ENCODE data around the gene SLX9.
"Not testable (repeated sequence)": the region's sequence is repeated elsewhere in the genome, so short reads cannot be mapped to it uniquely, and the experiment has no call there.

SLX9 gene

DNA sequence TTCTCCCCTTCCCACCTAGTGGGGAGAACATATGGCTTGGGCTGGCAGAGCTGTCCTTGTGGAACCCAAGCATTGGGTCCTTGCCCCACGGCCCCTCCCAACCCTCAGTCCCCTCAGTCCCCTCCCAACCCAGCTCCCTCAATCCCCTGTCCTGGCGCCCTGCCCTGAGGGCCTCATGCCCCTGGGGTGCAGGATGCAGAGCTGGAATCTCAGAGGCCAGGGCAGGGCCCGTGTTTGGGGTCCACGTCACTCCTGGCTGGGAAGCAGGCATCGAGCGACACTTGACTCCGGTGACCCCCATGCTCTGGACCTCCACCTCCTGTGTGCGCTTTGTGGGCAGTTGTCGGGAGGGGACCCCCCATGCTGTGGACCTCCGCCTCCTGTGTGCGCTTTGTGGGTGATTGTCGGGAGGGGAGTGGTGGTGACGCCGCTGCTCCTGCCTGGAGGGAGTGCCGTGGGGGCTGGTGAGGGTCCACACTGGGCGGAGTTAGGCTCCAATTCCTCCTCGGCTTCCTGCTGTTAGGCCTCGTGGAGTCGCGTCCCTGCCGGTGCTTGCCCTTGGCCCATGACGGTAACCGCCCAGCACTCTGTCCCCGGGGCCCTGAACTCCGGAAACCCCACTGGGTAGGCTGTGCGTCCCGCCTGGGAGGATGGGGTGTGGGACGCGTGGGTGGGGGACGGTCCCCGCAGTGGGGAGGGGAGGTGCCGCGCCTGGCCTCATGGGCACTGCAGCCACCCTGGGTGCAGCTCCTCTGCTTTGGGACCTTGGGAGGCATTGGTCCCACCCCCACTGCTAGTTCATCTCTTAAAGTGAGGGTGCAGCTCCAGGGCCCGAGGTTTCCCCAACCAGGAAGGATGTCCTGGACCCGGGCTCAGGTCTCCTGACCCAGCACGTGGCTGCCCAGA is 31.2 kb downstream of the SLX9 start:
- DNase-seq (ENCODE audit: low spot score) = no peak
- TF ChIP-seq, protein P1, sequence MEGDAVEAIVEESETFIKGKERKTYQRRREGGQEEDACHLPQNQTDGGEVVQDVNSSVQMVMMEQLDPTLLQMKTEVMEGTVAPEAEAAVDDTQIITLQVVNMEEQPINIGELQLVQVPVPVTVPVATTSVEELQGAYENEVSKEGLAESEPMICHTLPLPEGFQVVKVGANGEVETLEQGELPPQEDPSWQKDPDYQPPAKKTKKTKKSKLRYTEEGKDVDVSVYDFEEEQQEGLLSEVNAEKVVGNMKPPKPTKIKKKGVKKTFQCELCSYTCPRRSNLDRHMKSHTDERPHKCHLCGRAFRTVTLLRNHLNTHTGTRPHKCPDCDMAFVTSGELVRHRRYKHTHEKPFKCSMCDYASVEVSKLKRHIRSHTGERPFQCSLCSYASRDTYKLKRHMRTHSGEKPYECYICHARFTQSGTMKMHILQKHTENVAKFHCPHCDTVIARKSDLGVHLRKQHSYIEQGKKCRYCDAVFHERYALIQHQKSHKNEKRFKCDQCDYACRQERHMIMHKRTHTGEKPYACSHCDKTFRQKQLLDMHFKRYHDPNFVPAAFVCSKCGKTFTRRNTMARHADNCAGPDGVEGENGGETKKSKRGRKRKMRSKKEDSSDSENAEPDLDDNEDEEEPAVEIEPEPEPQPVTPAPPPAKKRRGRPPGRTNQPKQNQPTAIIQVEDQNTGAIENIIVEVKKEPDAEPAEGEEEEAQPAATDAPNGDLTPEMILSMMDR (IDR thresholded peaks at IDR 0.05; ENCODE audit: extremely low read depth, missing control alignments) = no peak

- TF ChIP-seq, protein P1 (IDR thresholded peaks at IDR 0.05; ENCODE audit: extremely low read depth, missing control alignments) = no peak
- DNase-seq (ENCODE audit: low spot score) = no peak
Observed at GRCh38 chr21:44971672-44971995, 31.8 kb downstream of the SLX9 start.

DNA sequence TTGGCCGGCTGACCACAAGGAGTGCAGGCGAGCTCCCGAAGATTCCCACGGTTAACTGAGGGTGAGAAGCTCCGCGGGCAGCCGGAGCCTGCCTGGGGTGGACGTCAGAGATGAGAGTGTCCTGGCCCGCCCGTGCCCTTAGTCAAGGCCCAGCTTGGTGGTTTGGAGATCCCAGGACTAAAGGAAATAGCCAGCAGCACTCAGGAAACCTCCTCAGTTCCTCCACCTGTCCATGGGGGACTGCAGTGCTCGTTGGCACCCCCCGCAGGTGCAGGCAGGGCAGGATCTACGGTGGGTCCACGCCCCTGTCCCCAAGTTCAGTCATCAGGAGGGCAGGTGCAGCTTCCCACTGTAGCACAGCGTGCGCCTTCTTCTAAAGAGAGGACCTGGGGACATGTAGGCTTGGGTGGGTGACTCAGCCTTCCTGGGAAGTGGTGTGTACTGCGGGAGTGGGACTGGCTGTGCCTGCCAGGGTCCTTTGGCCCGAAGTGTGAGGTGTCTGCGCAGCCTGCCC is 32.5 kb downstream of the SLX9 start:
- DNase-seq (ENCODE audit: low spot score) = no peak
- TF ChIP-seq, protein P1 (IDR thresholded peaks at IDR 0.05; ENCODE audit: extremely low read depth, missing control alignments) = no peak

DNA sequence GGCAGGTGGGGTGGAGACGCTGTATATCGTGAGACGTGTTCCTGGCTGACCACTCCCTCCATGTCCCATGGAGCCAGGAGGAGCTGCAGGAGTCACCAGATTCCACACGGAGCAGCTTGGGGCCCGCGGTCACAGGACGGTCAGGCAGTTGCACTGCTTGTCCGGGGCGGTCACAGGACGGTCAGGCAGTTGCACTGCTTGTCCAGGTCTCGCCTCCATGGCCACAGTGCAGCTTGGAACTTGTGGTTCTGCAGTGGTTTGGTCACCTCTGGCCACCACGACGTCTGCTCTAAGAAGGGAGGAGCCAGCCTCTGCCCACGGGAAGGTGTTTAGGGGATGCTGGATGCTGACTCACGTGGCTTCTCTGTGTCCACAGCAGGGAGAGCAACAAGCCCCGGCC is 33.0 kb downstream of the SLX9 start:
- DNase-seq (ENCODE audit: low spot score) = no peak
- TF ChIP-seq, protein P1 (IDR thresholded peaks at IDR 0.05; ENCODE audit: extremely low read depth, missing control alignments) = no peak

DNA sequence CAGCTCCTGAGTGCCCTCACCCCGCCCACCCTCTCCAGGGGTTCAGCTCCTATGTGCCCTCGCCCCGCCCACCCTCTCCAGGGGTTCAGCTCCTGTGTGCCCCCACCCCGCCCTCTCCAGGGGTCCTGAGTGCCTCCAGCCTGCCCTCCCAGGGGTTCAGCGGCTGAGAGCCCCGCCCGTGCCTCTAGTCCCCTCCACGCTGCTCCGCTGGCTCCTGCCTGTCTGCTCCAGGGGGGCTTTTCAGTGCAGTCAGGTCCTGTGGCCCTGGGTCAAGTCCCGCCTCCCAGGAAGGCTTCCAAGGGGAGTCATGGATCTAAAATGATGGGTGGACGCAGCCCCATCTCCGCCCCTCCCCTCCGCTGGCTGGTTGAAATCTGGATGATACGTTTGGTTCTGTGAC is 33.8 kb downstream of the SLX9 start:
- TF ChIP-seq, protein P1 (IDR thresholded peaks at IDR 0.05; ENCODE audit: extremely low read depth, missing control alignments) = no peak
- DNase-seq (ENCODE audit: low spot score) = no peak

DNA sequence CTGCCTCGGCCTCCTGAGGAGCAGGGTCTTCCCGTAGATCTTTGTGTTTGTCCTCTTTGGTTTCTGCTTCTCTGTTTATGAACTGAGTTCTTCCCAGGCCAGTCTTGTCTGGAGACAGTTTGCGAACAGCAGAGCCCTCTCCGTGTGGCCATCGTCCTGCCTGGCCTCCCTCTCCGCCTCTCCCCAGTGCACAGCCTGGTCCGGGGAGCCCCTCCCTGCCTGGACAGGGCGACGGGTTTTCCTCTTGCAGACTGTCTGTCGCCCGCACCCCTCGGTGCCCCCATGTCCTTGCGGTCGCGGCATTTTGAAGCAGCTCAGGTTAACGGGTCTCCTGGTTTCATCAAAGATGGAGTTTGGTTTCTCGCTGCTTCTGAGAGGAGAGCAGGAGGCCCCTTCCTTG is 34.8 kb downstream of the SLX9 start:
- no peak for DNase-seq (ENCODE audit: low spot score)
- TF ChIP-seq, protein P1 (IDR thresholded peaks at IDR 0.05; ENCODE audit: extremely low read depth, missing control alignments) = no peak

DNA sequence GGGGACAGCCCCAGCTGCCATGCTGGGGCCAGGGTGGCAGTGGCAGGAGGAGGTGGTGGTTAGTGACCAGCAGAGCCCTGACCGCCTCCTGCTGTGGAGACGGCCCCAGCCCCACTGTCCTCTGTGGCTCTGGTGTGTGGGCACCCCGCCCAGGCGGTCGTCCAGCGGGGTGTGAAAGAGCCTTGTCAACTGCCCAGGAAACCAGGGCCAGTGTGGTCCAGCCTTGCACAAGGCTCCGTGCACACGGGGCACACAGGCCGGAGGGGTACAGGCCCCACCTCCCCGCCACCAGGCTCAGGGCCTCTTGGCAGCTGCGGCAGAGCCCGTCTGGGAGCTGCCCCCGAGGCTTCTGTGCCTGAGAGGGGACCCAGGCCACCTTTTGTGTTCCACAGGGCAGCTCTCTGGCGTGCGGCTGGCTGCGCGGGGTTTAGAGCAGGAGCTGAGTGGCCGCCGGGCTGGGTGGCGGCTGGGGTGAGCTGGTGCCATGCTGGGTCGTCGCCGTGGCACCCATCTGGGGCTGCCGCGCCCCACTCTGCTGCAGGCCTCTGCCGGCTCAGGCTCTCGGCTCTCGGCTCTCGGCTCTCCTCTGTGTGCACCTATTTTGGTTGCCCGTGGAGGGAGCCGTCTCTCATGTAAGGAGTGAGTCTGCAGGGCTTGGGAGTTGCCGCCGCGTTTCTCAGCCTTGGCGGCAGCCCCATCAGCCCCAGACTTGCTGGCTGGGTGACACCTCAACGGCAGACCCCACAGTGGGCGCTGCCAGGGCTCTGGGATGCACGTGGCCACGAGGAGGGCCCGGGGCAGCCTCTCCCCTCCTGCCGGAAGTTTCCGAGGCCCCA is 36.1 kb downstream of the SLX9 start:
- DNase-seq (ENCODE audit: low spot score) = no peak
- TF ChIP-seq, protein P1 (IDR thresholded peaks at IDR 0.05; ENCODE audit: extremely low read depth, missing control alignments) = no peak

GRCh38 chr21:44976556-44977393 is 36.9 kb downstream of the SLX9 start:
- not testable (repeated sequence) for DNase-seq (ENCODE audit: low spot score)

Measured in GM20000 (cell line).